ENCODE measurements around the gene DOLK. TPM values are rescaled to one million over a fixed set of nuclear protein-coding genes. Genes with fewer than 3 reads are reported as not detected.
A peak's percentile ranks its signal among the peaks of the same experiment; 100 is the strongest.

DOLK gene
- total and polyA plus RNA-seq, 2 donors (not counting 1 experiment from before 2014, with no cell fraction given): 3.0 to 12.2 TPM

DNA sequence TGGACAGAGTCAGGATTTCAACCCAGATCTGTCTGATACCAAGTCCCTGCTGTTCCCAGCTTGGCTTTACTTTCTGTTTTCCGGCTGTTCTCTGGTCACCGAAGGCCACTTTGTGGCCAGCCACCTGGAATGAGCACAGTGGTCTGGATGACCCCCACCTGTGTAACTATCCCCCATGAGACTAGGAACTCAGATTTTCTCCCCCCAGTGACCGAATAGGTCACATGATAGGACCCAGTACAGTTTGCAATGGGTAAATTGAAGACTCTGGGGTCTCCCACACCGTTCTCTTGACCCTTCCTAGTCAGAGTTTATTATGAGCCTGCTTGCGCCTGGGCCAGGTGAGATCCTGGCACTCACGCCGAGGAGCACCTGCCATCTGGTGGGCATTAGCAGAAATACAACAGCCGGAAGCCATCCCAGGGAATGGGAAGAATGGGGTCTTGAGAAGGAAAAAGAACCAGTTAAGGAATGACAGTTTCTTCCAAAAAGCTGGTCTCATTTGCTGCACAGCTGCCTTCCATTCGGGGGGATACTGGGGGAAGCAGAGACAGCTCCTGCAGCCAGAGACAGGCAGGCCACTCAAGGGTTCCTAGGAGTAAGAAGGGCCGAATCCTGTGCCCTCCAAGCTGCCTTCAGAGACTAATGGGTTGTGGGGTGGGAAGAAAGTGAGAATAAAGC is 19.5 kb downstream of the DOLK start:
- POLR2A ChIA-PET: no interaction called here

DNA sequence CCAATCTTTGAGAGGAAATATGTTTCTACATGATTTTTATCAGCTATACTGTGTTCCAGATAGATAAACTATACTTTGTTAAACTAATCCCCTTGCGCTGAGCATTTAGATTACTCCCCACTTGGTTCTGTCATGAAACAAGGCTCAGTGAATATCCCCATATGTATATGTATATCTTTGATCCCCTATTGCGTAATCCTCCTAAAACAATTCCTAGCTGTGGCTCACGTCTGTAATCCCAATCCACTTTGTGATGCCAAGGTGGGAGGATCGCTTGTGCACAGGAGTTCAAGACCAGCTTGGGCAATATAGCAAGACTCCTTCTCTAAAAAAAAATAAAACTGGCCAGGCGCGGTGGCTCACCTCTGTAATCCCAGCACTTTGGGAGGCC is 23.9 kb downstream of the DOLK start:
- no peaks in the 10 kb centered on the region for H3K9me3 Mint-ChIP-seq (ENCODE audit: insufficient read depth)
- no peak overlapping the region for H3K4me3 ChIP-seq (ENCODE audit: control extremely low read depth in 1 of 5, extremely low read depth in 1 of 5, insufficient read depth in 1 of 5, low read depth in 2 of 5, low read length in 4 of 5)
- H3K27me3 ChIP-seq (replicated peaks in 1 of 4; ENCODE audit: control extremely low read depth in 1 of 4, control insufficient read depth in 3 of 4, insufficient read depth in 4 of 4, low read length in 3 of 4): peaks cover 0 to 5% (median 0%) of the 10 kb centered on the region in 4 experiments
- no peak overlapping the region for H3K4me2 ChIP-seq (replicated peaks; ENCODE audit: low read depth, low read length, poor library complexity, severe bottlenecking)
- H3K27ac ChIP-seq (ENCODE audit: low read length in 2 of 2): no peak overlapping the region
- no peaks in the 10 kb centered on the region for H3K36me3 ChIP-seq (replicated peaks in 1 of 2; ENCODE audit: control extremely low read depth in 1 of 2, control insufficient read depth in 1 of 2, extremely low read depth in 1 of 2, insufficient read depth in 2 of 2, low read length in 1 of 2)
- no peak overlapping the region for H2AFZ ChIP-seq (ENCODE audit: insufficient read depth, low read depth, low read length, poor library complexity, severe bottlenecking)
- 100% methylated on average over 3 of the region's 6 CpGs for WGBS (ENCODE audit: insufficient coverage)
- TF ChIP-seq, protein P1, sequence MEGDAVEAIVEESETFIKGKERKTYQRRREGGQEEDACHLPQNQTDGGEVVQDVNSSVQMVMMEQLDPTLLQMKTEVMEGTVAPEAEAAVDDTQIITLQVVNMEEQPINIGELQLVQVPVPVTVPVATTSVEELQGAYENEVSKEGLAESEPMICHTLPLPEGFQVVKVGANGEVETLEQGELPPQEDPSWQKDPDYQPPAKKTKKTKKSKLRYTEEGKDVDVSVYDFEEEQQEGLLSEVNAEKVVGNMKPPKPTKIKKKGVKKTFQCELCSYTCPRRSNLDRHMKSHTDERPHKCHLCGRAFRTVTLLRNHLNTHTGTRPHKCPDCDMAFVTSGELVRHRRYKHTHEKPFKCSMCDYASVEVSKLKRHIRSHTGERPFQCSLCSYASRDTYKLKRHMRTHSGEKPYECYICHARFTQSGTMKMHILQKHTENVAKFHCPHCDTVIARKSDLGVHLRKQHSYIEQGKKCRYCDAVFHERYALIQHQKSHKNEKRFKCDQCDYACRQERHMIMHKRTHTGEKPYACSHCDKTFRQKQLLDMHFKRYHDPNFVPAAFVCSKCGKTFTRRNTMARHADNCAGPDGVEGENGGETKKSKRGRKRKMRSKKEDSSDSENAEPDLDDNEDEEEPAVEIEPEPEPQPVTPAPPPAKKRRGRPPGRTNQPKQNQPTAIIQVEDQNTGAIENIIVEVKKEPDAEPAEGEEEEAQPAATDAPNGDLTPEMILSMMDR (IDR thresholded peaks at IDR 0.05): no peak
- TF ChIP-seq EZH2 (IDR thresholded peaks at IDR 0.05; ENCODE audit: borderline replicate concordance, insufficient read depth, low read depth, low read length, poor library complexity, severe bottlenecking): no peak
- H3K27me3 Mint-ChIP-seq: peaks cover 2% of the 10 kb centered on the region
- H3K4me1 ChIP-seq (ENCODE audit: control insufficient read depth in 2 of 2, insufficient read depth in 2 of 2, low read length in 2 of 2): peaks cover 13 to 17% of the 10 kb centered on the region in 2 donors
- POLR2A ChIA-PET: no interaction called here
- intact Hi-C loops (cut with micrococcal nuclease): no loop called here
- CTCF ChIA-PET: interaction anchor here (0.6 to 10.7 kb wide), 3 partner anchors 20 to 190 kb away, joined by 3 to 203 read pairs (median 3); no protein-coding TSS in a partner anchor
- no peak overlapping the region for H3K4me3 Mint-ChIP-seq
- no peak overlapping the region for H3K27ac Mint-ChIP-seq
- DNase-seq (no peak), ATAC-seq (ENCODE audit: low read depth) (no peak)
- H3K9ac ChIP-seq (ENCODE audit: low read length): no peak overlapping the region
- H3K9me3 ChIP-seq (ENCODE audit: control extremely low read depth in 1 of 3, control insufficient read depth in 2 of 3, insufficient read depth in 1 of 3, low read length in 2 of 3): no peaks in the 10 kb centered on the region
- H3K79me2 ChIP-seq (ENCODE audit: control insufficient read depth, insufficient read depth, low read length): no peaks in the 10 kb centered on the region
- peaks cover 9% of the 10 kb centered on the region for H3K4me1 Mint-ChIP-seq
- H4K20me1 ChIP-seq (ENCODE audit: control insufficient read depth, insufficient read depth, low read length, poor library complexity, severe bottlenecking): no peaks in the 10 kb centered on the region

More for the DNA sequence above, 19.5 kb downstream of the DOLK start:
- 33% methylated on average over 7 of the region's 10 CpGs for WGBS (ENCODE audit: insufficient coverage)
- TF ChIP-seq, protein P1 (IDR thresholded peaks at IDR 0.05): peak; percentile 90
- no peak for TF ChIP-seq EZH2 (IDR thresholded peaks at IDR 0.05; ENCODE audit: borderline replicate concordance, insufficient read depth, low read depth, low read length, poor library complexity, severe bottlenecking)
- Histone ChIP-seq H3K27ac (ENCODE audit: low read length in 2 of 2) (no peak overlapping the region), H3K4me3 (ENCODE audit: control extremely low read depth in 1 of 5, extremely low read depth in 1 of 5, insufficient read depth in 1 of 5, low read depth in 2 of 5, low read length in 4 of 5) (no peak overlapping the region), H3K79me2 (ENCODE audit: control insufficient read depth, insufficient read depth, low read length) (no peaks in the 10 kb centered on the region), H3K27me3 (replicated peaks in 1 of 4; ENCODE audit: control extremely low read depth in 1 of 4, control insufficient read depth in 3 of 4, insufficient read depth in 4 of 4, low read length in 3 of 4) (no peaks in the 10 kb centered on the region), H3K9ac (ENCODE audit: low read length) (no peak overlapping the region), H3K9me3 (ENCODE audit: control extremely low read depth in 1 of 3, control insufficient read depth in 2 of 3, insufficient read depth in 1 of 3, low read length in 2 of 3) (no peaks in the 10 kb centered on the region), H3K36me3 (replicated peaks in 1 of 2; ENCODE audit: control extremely low read depth in 1 of 2, control insufficient read depth in 1 of 2, extremely low read depth in 1 of 2, insufficient read depth in 2 of 2, low read length in 1 of 2) (no peaks in the 10 kb centered on the region), H2AFZ (ENCODE audit: insufficient read depth, low read depth, low read length, poor library complexity, severe bottlenecking) (peak overlapping the region; percentile 21), H4K20me1 (ENCODE audit: control insufficient read depth, insufficient read depth, low read length, poor library complexity, severe bottlenecking) (no peaks in the 10 kb centered on the region), H3K4me2 (replicated peaks; ENCODE audit: low read depth, low read length, poor library complexity, severe bottlenecking) (no peak overlapping the region), H3K4me1 (ENCODE audit: control insufficient read depth in 2 of 2, insufficient read depth in 2 of 2, low read length in 2 of 2) (peaks cover 0 to 4% of the 10 kb centered on the region in 2 donors)
- intact Hi-C loops (cut with micrococcal nuclease): loop anchor here (1.0 to 5.0 kb wide), 4 partner anchors 46 to 279 kb away; partner anchors contain the start of genes KYAT1, LRRC8A and PKN3
- CTCF ChIA-PET: interaction anchor here (0.6 to 10.7 kb wide), 23 partner anchors 9 to 1761 kb away, joined by 3 to 203 read pairs (median 5); partner anchors contain the start of genes ENDOG, KYAT1, LRRC8A and PKN3
- peak; percentile 82 for ATAC-seq (ENCODE audit: low read depth)
- H3K27ac Mint-ChIP-seq: no peak overlapping the region
- no peak overlapping the region for H3K4me3 Mint-ChIP-seq
- peaks cover 2% of the 10 kb centered on the region for H3K27me3 Mint-ChIP-seq
- peaks cover 6% of the 10 kb centered on the region for H3K4me1 Mint-ChIP-seq
- no peaks in the 10 kb centered on the region for H3K9me3 Mint-ChIP-seq (ENCODE audit: insufficient read depth)
- peak; percentile 70 for DNase-seq
